Mesendoderm (in vitro differentiated cells): Measurements from ENCODE around the gene C2.
"Not testable (repeated sequence)": the region's sequence is repeated elsewhere in the genome, so short reads cannot be mapped to it uniquely, and the experiment has no call there.

Experiments
- DNase-seq: peaks from one replicate; pipeline ENCODE4 v3.0.0; 2013
- H2AK5ac ChIP-seq: 2 replicates; pipeline ENCODE4 v1.6.1; 2013; ENCODE audit warnings: low read length, inconsistent platforms
- H2BK120ac ChIP-seq: 2 replicates; pipeline ENCODE4 v1.6.1; 2013; ENCODE audit warnings: low read depth, mild to moderate bottlenecking, low read length, moderate library complexity, mixed read lengths
- H2BK15ac ChIP-seq: replicated peaks from 2 replicates; pipeline ENCODE4 v1.6.1; 2013; ENCODE audit warnings: low read depth, mild to moderate bottlenecking, moderate library complexity
- H2BK5ac ChIP-seq: 2 replicates; pipeline ENCODE4 v1.6.1; 2013; ENCODE audit warnings: low read length, inconsistent platforms
- H3K18ac ChIP-seq: 2 replicates; pipeline ENCODE4 v1.6.1; 2013; ENCODE audit warnings: mild to moderate bottlenecking, low read length, mixed read lengths
- H3K23ac ChIP-seq: one replicate; pipeline ENCODE4 v1.6.1; 2013; ENCODE audit warnings: low read length
- H3K27ac ChIP-seq: 2 replicates; pipeline ENCODE4 v1.5.1; 2013; ENCODE audit warnings: low read depth, mild to moderate bottlenecking, inconsistent platforms, low read length, moderate library complexity
- H3K27me3 ChIP-seq: 2 replicates; pipeline ENCODE4 v1.6.1; 2013; ENCODE audit warnings: low read length, control low read depth, mild to moderate bottlenecking, inconsistent platforms; ENCODE audit not compliant: insufficient read depth, poor library complexity
- H3K36me3 ChIP-seq: 2 replicates; pipeline ENCODE4 v1.6.1; 2013; ENCODE audit warnings: low read length, inconsistent platforms; ENCODE audit not compliant: control insufficient read depth, insufficient read depth
- H3K4ac ChIP-seq: one replicate; pipeline ENCODE4 v1.6.1; 2013; ENCODE audit warnings: low read depth, mild to moderate bottlenecking, low read length, moderate library complexity
- H3K4me1 ChIP-seq: 2 replicates; pipeline ENCODE4 v1.6.1; 2013; ENCODE audit warnings: low read depth, low read length, inconsistent platforms; ENCODE audit not compliant: control insufficient read depth
- H3K4me2 ChIP-seq: 2 replicates; pipeline ENCODE4 v1.6.1; 2013; ENCODE audit warnings: low read length
- H3K4me3 ChIP-seq: 2 replicates; pipeline ENCODE4 v1.5.1; 2013; ENCODE audit warnings: mild to moderate bottlenecking, low read length
- H3K56ac ChIP-seq: one replicate; pipeline ENCODE4 v1.6.1; 2013; ENCODE audit warnings: low read length
- H3K79me1 ChIP-seq: 2 replicates; pipeline ENCODE4 v1.6.1; 2013; ENCODE audit warnings: low read length, inconsistent platforms
- H3K79me2 ChIP-seq: 2 replicates; pipeline ENCODE4 v1.6.1; 2013; ENCODE audit warnings: mild to moderate bottlenecking, low read length; ENCODE audit not compliant: control insufficient read depth, insufficient read depth
- H3K9ac ChIP-seq: 2 replicates; pipeline ENCODE4 v1.6.1; 2013; ENCODE audit warnings: low read length, inconsistent platforms
- H4K5ac ChIP-seq: one replicate; pipeline ENCODE4 v1.6.1; 2013; ENCODE audit warnings: low read length
- H4K8ac ChIP-seq: one replicate; pipeline ENCODE4 v1.6.1; 2013; ENCODE audit warnings: low read depth, mild to moderate bottlenecking, control low read depth, low read length, moderate library complexity
- WGBS: extraction: QIAGEN DNeasy Blood & Tissue Kit; methylation state at CpG from one replicate; pipeline ENCODE4 v1.1.7; 2013; ENCODE audit warnings: low lambda C conversion rate, missing lambda C conversion rate; ENCODE audit not compliant: insufficient coverage; ENCODE audit errors: extremely low coverage; 5-methylcytosine and 5-hydroxymethylcytosine counted together

The C2 gene

GRCh38 chr6:31906122-31906521 lies 21.4 kb upstream of the C2 start:
- no peaks in the 10 kb centered on the region for H3K79me1 ChIP-seq
- no peak overlapping the region for H2BK5ac ChIP-seq
- H2AK5ac ChIP-seq = no peak overlapping the region
- no peaks in the 10 kb centered on the region for H3K27me3 ChIP-seq
- no CpG with 5 or more reads among the region's 4 CpGs for WGBS
- no peak overlapping the region for H3K23ac ChIP-seq
- H3K4me3 ChIP-seq = no peak overlapping the region
- no peak overlapping the region for H2BK120ac ChIP-seq
- H3K4me1 ChIP-seq = no peaks in the 10 kb centered on the region
- H2BK15ac ChIP-seq = no peak overlapping the region
- H3K4ac ChIP-seq = no peak overlapping the region
- no peak overlapping the region for H3K9ac ChIP-seq
- H3K18ac ChIP-seq = no peak overlapping the region
- no peak overlapping the region for H3K56ac ChIP-seq
- peak; percentile 46 for DNase-seq
- H4K8ac ChIP-seq = no peak overlapping the region
- no peak overlapping the region for H3K27ac ChIP-seq
- no peak overlapping the region for H3K4me2 ChIP-seq
- H3K79me2 ChIP-seq = no peaks in the 10 kb centered on the region
- no peaks in the 10 kb centered on the region for H3K36me3 ChIP-seq
- H4K5ac ChIP-seq = no peak overlapping the region

- H3K79me2 ChIP-seq, H3K23ac ChIP-seq, H3K27ac ChIP-seq, H3K4me1 ChIP-seq, H2AK5ac ChIP-seq, H3K4ac ChIP-seq, DNase-seq, H3K56ac ChIP-seq, H3K36me3 ChIP-seq, H3K27me3 ChIP-seq, H3K79me1 ChIP-seq, H3K4me2 ChIP-seq, H2BK120ac ChIP-seq, H2BK15ac ChIP-seq, H3K4me3 ChIP-seq, H4K8ac ChIP-seq, H4K5ac ChIP-seq, H3K9ac ChIP-seq, H2BK5ac ChIP-seq, H3K18ac ChIP-seq: not testable (repeated sequence)
- no CpG with 5 or more reads among the region's 8 CpGs for WGBS
Observed at GRCh38 chr6:31906727-31907126, 20.8 kb upstream of the C2 start.

- H3K79me2 ChIP-seq = no peaks in the 10 kb centered on the region
- H3K4me1 ChIP-seq = no peaks in the 10 kb centered on the region
- DNase-seq = no peak
- H4K5ac ChIP-seq = no peak overlapping the region
- H3K36me3 ChIP-seq = no peaks in the 10 kb centered on the region
- H2BK15ac ChIP-seq = no peak overlapping the region
- no peaks in the 10 kb centered on the region for H3K27me3 ChIP-seq
- H2BK120ac ChIP-seq = no peak overlapping the region
- no peak overlapping the region for H3K4ac ChIP-seq
- no peak overlapping the region for H3K4me2 ChIP-seq
- H3K9ac ChIP-seq = no peak overlapping the region
- H3K4me3 ChIP-seq = no peak overlapping the region
- no peak overlapping the region for H3K56ac ChIP-seq
- no peak overlapping the region for H3K23ac ChIP-seq
- no peaks in the 10 kb centered on the region for H3K79me1 ChIP-seq
- H2BK5ac ChIP-seq = no peak overlapping the region
- no peak overlapping the region for H2AK5ac ChIP-seq
- no peak overlapping the region for H3K18ac ChIP-seq
- WGBS = no CpG with 5 or more reads among the region's 7 CpGs
- H3K27ac ChIP-seq = no peak overlapping the region
- H4K8ac ChIP-seq = no peak overlapping the region
Observed at GRCh38 chr6:31907158-31907813, 20.2 kb upstream of the C2 start.

GRCh38 chr6:31908255-31908654 lies 19.3 kb upstream of the C2 start:
- not testable (repeated sequence) for H4K5ac ChIP-seq, H3K4me3 ChIP-seq, H2BK120ac ChIP-seq, H3K79me1 ChIP-seq, H3K36me3 ChIP-seq, H3K79me2 ChIP-seq, H3K27ac ChIP-seq, H3K27me3 ChIP-seq, H3K4me2 ChIP-seq, H3K18ac ChIP-seq, H3K23ac ChIP-seq, H3K56ac ChIP-seq, H2BK5ac ChIP-seq, H3K4ac ChIP-seq, DNase-seq, H4K8ac ChIP-seq, H3K9ac ChIP-seq, H3K4me1 ChIP-seq, H2BK15ac ChIP-seq, H2AK5ac ChIP-seq
- WGBS = no CpG with 5 or more reads among the region's 5 CpGs

- no peak overlapping the region for H3K27ac ChIP-seq
- no peak overlapping the region for H2BK5ac ChIP-seq
- no peak overlapping the region for H3K4me3 ChIP-seq
- H3K36me3 ChIP-seq = no peaks in the 10 kb centered on the region
- no peak overlapping the region for H3K18ac ChIP-seq
- no peak overlapping the region for H2AK5ac ChIP-seq
- H3K9ac ChIP-seq = no peak overlapping the region
- H3K4ac ChIP-seq = no peak overlapping the region
- no peaks in the 10 kb centered on the region for H3K27me3 ChIP-seq
- no peaks in the 10 kb centered on the region for H3K4me1 ChIP-seq
- H3K56ac ChIP-seq = no peak overlapping the region
- H2BK15ac ChIP-seq = no peak overlapping the region
- no peaks in the 10 kb centered on the region for H3K79me1 ChIP-seq
- no peak overlapping the region for H4K8ac ChIP-seq
- no peak overlapping the region for H2BK120ac ChIP-seq
- H3K4me2 ChIP-seq = no peak overlapping the region
- no peaks in the 10 kb centered on the region for H3K79me2 ChIP-seq
- WGBS = no CpG with 5 or more reads among the region's 4 CpGs
- no peak overlapping the region for H4K5ac ChIP-seq
- no peak for DNase-seq
- H3K23ac ChIP-seq = no peak overlapping the region
Observed at GRCh38 chr6:31908791-31909190, 18.7 kb upstream of the C2 start.

- not testable (repeated sequence) for H3K27ac ChIP-seq, H2AK5ac ChIP-seq, H3K23ac ChIP-seq, H3K27me3 ChIP-seq, H2BK120ac ChIP-seq, DNase-seq, H4K8ac ChIP-seq, H3K4ac ChIP-seq, H3K79me2 ChIP-seq, H3K4me1 ChIP-seq, H4K5ac ChIP-seq, H2BK15ac ChIP-seq, H3K9ac ChIP-seq, H3K4me3 ChIP-seq, H3K56ac ChIP-seq, H3K36me3 ChIP-seq, H3K4me2 ChIP-seq, H3K79me1 ChIP-seq, H2BK5ac ChIP-seq, H3K18ac ChIP-seq
- WGBS = no CpG with 5 or more reads among the region's 7 CpGs
Observed at GRCh38 chr6:31909298-31909697, 18.2 kb upstream of the C2 start.
